ENCODE measurements around the gene EMC1. TPM values are rescaled to one million over a fixed set of nuclear protein-coding genes. Genes with fewer than 3 reads are reported as not detected.
"Not testable (repeated sequence)": the region's sequence is repeated elsewhere in the genome, so short reads cannot be mapped to it uniquely, and the experiment has no call there.

Gene EMC1
- total RNA-seq, 1 donor from 2014 or later = 61.8 TPM

- no peak for TF ChIP-seq CTCF (conservative IDR thresholded peaks at IDR 0.05)
- Mint-ChIP-seq H3K4me1 (no peaks in the 10 kb centered on the region), H3K27me3 (ENCODE audit: low read depth) (no peaks in the 10 kb centered on the region), H3K9me3 (no peaks in the 10 kb centered on the region), H3K4me3 (no peak overlapping the region), H3K36me3 (ENCODE audit: low read depth) (peaks cover 12% of the 10 kb centered on the region), H3K27ac (ENCODE audit: unreplicated experiment) (peak overlapping the region; percentile 1)
- DNase-seq (ENCODE audit: low read depth, low spot score) = no peak
These were observed 22.0 kb upstream of the EMC1 start for GRCh38 chr1:19273106-19273843.

GRCh38 chr1:19272064-19272463, 20.7 kb upstream of the EMC1 start:
- Mint-ChIP-seq H3K4me1 (no peaks in the 10 kb centered on the region), H3K36me3 (ENCODE audit: low read depth) (peaks cover 12% of the 10 kb centered on the region), H3K4me3 (no peak overlapping the region), H3K9me3 (no peaks in the 10 kb centered on the region), H3K27ac (ENCODE audit: unreplicated experiment) (no peak overlapping the region), H3K27me3 (ENCODE audit: low read depth) (no peaks in the 10 kb centered on the region)
- TF ChIP-seq CTCF (conservative IDR thresholded peaks at IDR 0.05) = no peak
- DNase-seq (ENCODE audit: low read depth, low spot score) = no peak

- not testable (repeated sequence) for H3K27ac Mint-ChIP-seq (ENCODE audit: unreplicated experiment); H3K4me1 Mint-ChIP-seq; H3K27me3 Mint-ChIP-seq (ENCODE audit: low read depth); H3K4me3 Mint-ChIP-seq; DNase-seq (ENCODE audit: low read depth, low spot score); H3K9me3 Mint-ChIP-seq; H3K36me3 Mint-ChIP-seq (ENCODE audit: low read depth)
These were observed 19.0 kb upstream of the EMC1 start for GRCh38 chr1:19270343-19270730.

- H3K9me3 Mint-ChIP-seq; H3K36me3 Mint-ChIP-seq (ENCODE audit: low read depth); H3K27ac Mint-ChIP-seq (ENCODE audit: unreplicated experiment); H3K4me3 Mint-ChIP-seq; DNase-seq (ENCODE audit: low read depth, low spot score); H3K27me3 Mint-ChIP-seq (ENCODE audit: low read depth); H3K4me1 Mint-ChIP-seq: not testable (repeated sequence)
These were observed 18.4 kb upstream of the EMC1 start for GRCh38 chr1:19269427-19270342.

GRCh38 chr1:19268445-19268844, 17.1 kb upstream of the EMC1 start:
- DNase-seq (ENCODE audit: low read depth, low spot score) = no peak
- Mint-ChIP-seq H3K9me3 (no peaks in the 10 kb centered on the region), H3K4me1 (no peaks in the 10 kb centered on the region), H3K27ac (ENCODE audit: unreplicated experiment) (no peak overlapping the region), H3K27me3 (ENCODE audit: low read depth) (no peaks in the 10 kb centered on the region), H3K36me3 (ENCODE audit: low read depth) (peaks cover 4% of the 10 kb centered on the region), H3K4me3 (no peak overlapping the region)
- no peak for TF ChIP-seq CTCF (conservative IDR thresholded peaks at IDR 0.05)

GRCh38 chr1:19262744-19263143, 11.4 kb upstream of the EMC1 start:
- TF ChIP-seq CTCF (conservative IDR thresholded peaks at IDR 0.05) = no peak

More at GRCh38 chr1:19262744-19263143, 11.4 kb upstream of the EMC1 start:
- Mint-ChIP-seq H3K9me3 (no peaks in the 10 kb centered on the region), H3K4me3 (no peak overlapping the region), H3K4me1 (no peaks in the 10 kb centered on the region), H3K36me3 (ENCODE audit: low read depth) (peaks cover 5% of the 10 kb centered on the region), H3K27ac (ENCODE audit: unreplicated experiment) (no peak overlapping the region), H3K27me3 (ENCODE audit: low read depth) (no peaks in the 10 kb centered on the region)
- no peak for DNase-seq (ENCODE audit: low read depth, low spot score)

Data from neural crest cell (in vitro differentiated cells).